OCI-LY3 (cell line): ENCODE data around the gene CDC5L.

Experiments
- H2AFZ ChIP-seq: fragments of 200-600, 300-600 bp; shearing (Covaris generic); 2 replicates; pipeline ENCODE4 v1.6.0; 2014; ENCODE audit warnings: antibody characterized with exemption, low read depth, low read length
- H3K27ac ChIP-seq: fragments of 200-600, 300-600 bp; sonication (generic); 2 replicates; pipeline ENCODE4 v1.5.1; 2014; ENCODE audit warnings: mild to moderate bottlenecking, low read length, moderate library complexity, mixed read lengths
- H3K27me3 ChIP-seq: fragments of 200-600, 300-600 bp; sonication (generic); 2 replicates; pipeline ENCODE4 v1.6.1; 2014; ENCODE audit warnings: low read depth, low read length, mixed read lengths
- H3K36me3 ChIP-seq: fragments of 200-600, 300-600 bp; sonication (generic); replicated peaks from 2 replicates; pipeline ENCODE3; 2014; ENCODE audit warnings: low read depth, low read length, mixed read lengths
- H3K4me1 ChIP-seq: fragments of 300-600, 200-600 bp; sonication (generic); 2 replicates; pipeline ENCODE4 v1.6.1; 2014; ENCODE audit warnings: low read length, mixed read lengths
- H3K4me2 ChIP-seq: fragments of 200-600, 300-600 bp; sonication (generic); 2 replicates; pipeline ENCODE4 v1.6.1; 2014; ENCODE audit warnings: low read length, mixed read lengths
- H3K4me3 ChIP-seq: fragments of 300-600, 200-600 bp; sonication (generic); 2 replicates; pipeline ENCODE4 v1.5.1; 2014; ENCODE audit warnings: antibody characterized with exemption, mild to moderate bottlenecking, low read length, moderate library complexity
- H3K79me2 ChIP-seq: fragments of 300-600, 200-600 bp; shearing (Covaris generic); 2 replicates; pipeline ENCODE4 v1.6.1; 2014; ENCODE audit warnings: mild to moderate bottlenecking, low read length, mixed read lengths
- H3K9ac ChIP-seq: fragments of 300-600, 200-600 bp; shearing (Covaris generic); 2 replicates; pipeline ENCODE4 v1.6.0; 2014; ENCODE audit warnings: mild to moderate bottlenecking, low read length, moderate library complexity
- H3K9me3 ChIP-seq: fragments of 200-600, 300-600 bp; shearing (Covaris generic); 2 replicates; pipeline ENCODE4 v1.6.1; 2014; ENCODE audit warnings: low read length, mixed read lengths; ENCODE audit not compliant: insufficient read depth
- H4K20me1 ChIP-seq: fragments of 200-600, 300-600 bp; sonication (generic); 2 replicates; pipeline ENCODE4 v1.6.1; 2016; ENCODE audit warnings: low read length, mixed read lengths; ENCODE audit not compliant: insufficient read depth
- CTCF ChIP-seq: fragments of 200-600, 300-600 bp; sonication (generic); IDR thresholded peaks from 2 replicates; pipeline ENCODE4 v1.5.1; 2014; ENCODE audit warnings: antibody characterized with exemption, low read length, low read depth
- EZH2phosphoT487 ChIP-seq: fragments of 200-600 bp; shearing (Covaris generic); IDR thresholded peaks from 2 replicates; pipeline ENCODE4 v1.6.1; 2018; ENCODE audit warnings: antibody characterized with exemption, mixed run types, low read depth

CDC5L gene

GRCh38 chr6:44438827-44439226 lies 51.3 kb downstream of the CDC5L start:
- H2AFZ ChIP-seq: no peak overlapping the region
- no peak overlapping the region for H3K9ac ChIP-seq
- H3K4me1 ChIP-seq: no peaks in the 10 kb centered on the region
- H3K4me2 ChIP-seq: no peak overlapping the region
- H3K27me3 ChIP-seq: no peaks in the 10 kb centered on the region
- H3K36me3 ChIP-seq: peaks cover 58% of the 10 kb centered on the region
- 0 out of 2 replicates have a peak, but pooled peaks cover 4% of the 10 kb centered on the region for H4K20me1 ChIP-seq
- no peak overlapping the region for H3K4me3 ChIP-seq
- peaks cover 9% of the 10 kb centered on the region for H3K9me3 ChIP-seq
- peaks cover 8% of the 10 kb centered on the region; the same call in 1 of the 2 replicates for H3K79me2 ChIP-seq
- TF ChIP-seq EZH2phosphoT487: no peak
- no peak for TF ChIP-seq CTCF
- no peak overlapping the region for H3K27ac ChIP-seq

- no peak overlapping the region for H3K4me3 ChIP-seq
- H3K9me3 ChIP-seq: peaks cover 9% of the 10 kb centered on the region
- H3K9ac ChIP-seq: no peak overlapping the region
- no peak overlapping the region for H3K27ac ChIP-seq
- peaks cover 13% of the 10 kb centered on the region; the same call in 1 of the 2 replicates for H3K79me2 ChIP-seq
- H3K4me1 ChIP-seq: no peaks in the 10 kb centered on the region
- no peak overlapping the region for H2AFZ ChIP-seq
- TF ChIP-seq EZH2phosphoT487 (no peak), CTCF (no peak)
- no peaks in the 10 kb centered on the region for H3K27me3 ChIP-seq
- H3K4me2 ChIP-seq: no peak overlapping the region
- 0 out of 2 replicates have a peak, but pooled peaks cover under 1% of the 10 kb centered on the region for H4K20me1 ChIP-seq
- H3K36me3 ChIP-seq: peaks cover 60% of the 10 kb centered on the region
Measured at GRCh38 chr6:44439270-44440045, 52.0 kb downstream of the CDC5L start.

GRCh38 chr6:44441091-44441855 lies 53.8 kb downstream of the CDC5L start:
- Histone ChIP-seq H3K36me3 (peaks cover 62% of the 10 kb centered on the region), H3K4me1 (no peaks in the 10 kb centered on the region), H3K27me3 (no peaks in the 10 kb centered on the region), H2AFZ (no peak overlapping the region), H3K27ac (no peak overlapping the region), H3K4me3 (no peak overlapping the region), H3K9me3 (peaks cover 9% of the 10 kb centered on the region), H3K79me2 (peaks cover 13% of the 10 kb centered on the region; the same call in 1 of the 2 replicates), H3K4me2 (no peak overlapping the region), H3K9ac (no peak overlapping the region), H4K20me1 (no peaks in the 10 kb centered on the region)
- TF ChIP-seq EZH2phosphoT487: no peak
- no peak for TF ChIP-seq CTCF

GRCh38 chr6:44442236-44442635 lies 54.7 kb downstream of the CDC5L start:
- Histone ChIP-seq H3K4me2 (no peak overlapping the region), H4K20me1 (no peaks in the 10 kb centered on the region), H2AFZ (no peak overlapping the region), H3K4me1 (no peaks in the 10 kb centered on the region), H3K27ac (no peak overlapping the region), H3K36me3 (peaks cover 65% of the 10 kb centered on the region), H3K27me3 (no peaks in the 10 kb centered on the region), H3K79me2 (peaks cover 13% of the 10 kb centered on the region; the same call in 1 of the 2 replicates), H3K4me3 (no peak overlapping the region), H3K9me3 (peaks cover 9% of the 10 kb centered on the region), H3K9ac (no peak overlapping the region)
- TF ChIP-seq CTCF: no peak
- no peak for TF ChIP-seq EZH2phosphoT487
